ENCODE results near the gene APBA3. TPM values are rescaled to one million over a fixed set of nuclear protein-coding genes. Genes with fewer than 3 reads are reported as not detected.

The APBA3 gene
- total RNA-seq, 2 donors from 2014 or later: 10.5 to 13.1 TPM

DNA sequence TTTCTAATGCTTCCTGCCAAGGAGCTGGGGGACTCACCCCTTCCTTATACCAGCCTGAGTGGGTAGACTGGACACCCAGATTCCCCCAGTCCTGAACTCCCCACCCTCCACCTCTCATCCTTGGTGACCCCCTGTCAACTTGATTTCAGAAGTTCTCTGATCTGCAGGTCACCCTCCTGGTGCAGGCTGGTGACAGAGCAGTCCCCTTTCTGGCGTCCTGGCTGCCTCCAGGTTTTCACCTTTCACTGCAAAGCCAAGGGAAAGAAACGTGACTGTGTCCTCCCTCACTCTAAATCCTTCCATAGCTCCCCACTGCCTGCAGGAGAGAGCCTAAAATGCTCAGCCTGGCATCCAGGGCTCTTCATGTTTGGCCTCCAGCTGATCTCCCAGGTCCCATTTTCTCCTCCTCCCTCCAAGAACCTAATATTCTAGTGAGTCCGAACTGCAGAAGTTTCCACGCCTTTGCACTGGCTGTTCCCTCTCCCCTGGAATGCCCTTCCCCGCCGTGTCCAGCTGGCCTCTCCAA is 28.8 kb upstream of the APBA3 start:
- intact Hi-C loops (cut with DNase I): loop anchor here in 1 of 2 donors (5.0 kb wide), 1 partner anchor 1887 kb away; no protein-coding TSS in a partner anchor
- DNase-seq (ENCODE audit: low spot score): no peak

DNA sequence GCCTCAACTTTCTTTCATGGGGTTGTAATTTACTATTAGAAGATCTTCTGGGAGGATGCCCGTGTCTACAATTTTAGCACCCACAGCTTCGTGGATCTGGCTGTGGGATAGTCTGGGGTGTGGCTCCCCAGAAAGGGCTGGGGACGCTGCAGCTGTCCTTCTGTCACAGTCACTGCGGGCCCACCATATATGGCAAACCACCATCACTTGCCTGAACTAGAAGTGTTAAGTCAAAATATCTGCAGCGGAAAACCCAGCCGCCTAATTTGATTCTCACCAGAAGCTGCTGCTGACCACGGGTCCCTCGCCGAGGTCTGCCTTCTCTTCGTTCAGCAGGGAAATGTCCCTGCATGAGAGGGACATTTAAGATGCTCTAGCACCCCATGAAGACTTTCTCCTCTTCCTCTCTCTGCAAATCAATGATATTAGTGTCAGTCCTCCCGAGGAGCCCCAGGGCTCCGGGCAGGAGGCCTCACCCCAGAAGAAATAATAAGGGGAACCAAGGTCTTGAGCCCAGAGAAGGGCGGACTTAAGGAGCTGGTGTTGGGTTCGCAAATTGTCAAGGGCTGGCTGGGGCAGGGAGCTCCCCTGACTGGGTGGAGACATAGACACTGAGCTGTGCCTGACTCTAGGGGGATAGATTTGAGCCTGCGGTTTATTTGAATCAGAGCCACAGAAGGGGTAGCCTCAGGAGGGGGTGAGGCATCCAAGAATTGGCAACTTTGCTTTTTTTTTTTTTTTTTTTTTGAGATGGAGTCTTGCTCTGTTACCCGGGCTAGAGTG is 27.7 kb upstream of the APBA3 start:
- DNase-seq (ENCODE audit: low spot score): no peak
- intact Hi-C loops (cut with DNase I): no loop called here

- DNase-seq (ENCODE audit: low spot score): no peak
- intact Hi-C loops (cut with DNase I): no loop called here
These were observed 24.7 kb upstream of the APBA3 start, which contains the start of gene MATK for GRCh38 chr19:3785938-3786824. MATK (minus strand) TSS chr19:3786381; CDS start chr19:3785135, 1,246 bp downstream.

GRCh38 chr19:3785451-3785937 is 24.0 kb upstream of the APBA3 start:
- DNase-seq (ENCODE audit: low spot score): no peak
- intact Hi-C loops (cut with DNase I): no loop called here

DNA sequence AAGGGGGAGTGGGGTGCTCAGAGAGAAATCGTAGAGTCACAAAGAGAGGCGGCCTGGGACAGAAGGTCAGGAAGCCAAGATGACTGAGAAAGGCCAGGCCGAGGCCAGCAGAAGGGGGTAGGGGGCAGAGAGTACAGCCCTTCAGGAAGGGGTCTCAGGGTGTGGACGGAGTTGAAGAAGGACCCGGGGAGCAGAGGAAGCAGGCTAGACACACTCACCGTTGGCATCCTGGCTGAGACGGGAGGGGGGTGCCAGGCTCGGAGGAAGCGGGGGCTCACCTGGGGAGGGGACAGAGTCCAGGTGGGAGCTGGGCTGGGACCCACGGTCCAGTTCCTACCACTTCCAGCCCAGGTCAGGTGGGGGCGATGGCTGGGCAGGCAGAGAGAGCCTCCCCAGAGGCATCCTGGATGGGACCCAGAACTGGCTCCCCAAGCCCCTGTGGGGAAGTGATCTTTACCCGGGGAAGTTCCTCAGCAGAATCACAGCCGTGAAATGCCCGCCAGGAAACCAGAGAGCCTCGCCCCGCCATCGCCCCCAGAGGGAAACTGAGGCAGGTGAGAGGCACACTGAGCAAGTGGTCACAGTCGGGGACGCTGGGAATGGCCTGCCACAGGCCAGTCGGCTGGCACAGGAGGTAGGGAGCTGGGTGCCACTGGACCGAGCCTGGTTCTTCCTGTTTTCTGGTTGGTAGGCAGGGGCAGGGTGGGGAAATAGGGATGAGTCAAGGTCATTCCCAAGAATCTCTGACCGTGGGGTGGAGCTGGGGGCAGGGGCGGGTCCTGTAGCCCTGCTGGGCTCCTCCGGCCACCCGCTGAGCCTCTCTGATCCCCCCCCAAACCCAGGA is 23.3 kb upstream of the APBA3 start:
- DNase-seq (ENCODE audit: low spot score): no peak
- intact Hi-C loops (cut with DNase I): no loop called here

DNA sequence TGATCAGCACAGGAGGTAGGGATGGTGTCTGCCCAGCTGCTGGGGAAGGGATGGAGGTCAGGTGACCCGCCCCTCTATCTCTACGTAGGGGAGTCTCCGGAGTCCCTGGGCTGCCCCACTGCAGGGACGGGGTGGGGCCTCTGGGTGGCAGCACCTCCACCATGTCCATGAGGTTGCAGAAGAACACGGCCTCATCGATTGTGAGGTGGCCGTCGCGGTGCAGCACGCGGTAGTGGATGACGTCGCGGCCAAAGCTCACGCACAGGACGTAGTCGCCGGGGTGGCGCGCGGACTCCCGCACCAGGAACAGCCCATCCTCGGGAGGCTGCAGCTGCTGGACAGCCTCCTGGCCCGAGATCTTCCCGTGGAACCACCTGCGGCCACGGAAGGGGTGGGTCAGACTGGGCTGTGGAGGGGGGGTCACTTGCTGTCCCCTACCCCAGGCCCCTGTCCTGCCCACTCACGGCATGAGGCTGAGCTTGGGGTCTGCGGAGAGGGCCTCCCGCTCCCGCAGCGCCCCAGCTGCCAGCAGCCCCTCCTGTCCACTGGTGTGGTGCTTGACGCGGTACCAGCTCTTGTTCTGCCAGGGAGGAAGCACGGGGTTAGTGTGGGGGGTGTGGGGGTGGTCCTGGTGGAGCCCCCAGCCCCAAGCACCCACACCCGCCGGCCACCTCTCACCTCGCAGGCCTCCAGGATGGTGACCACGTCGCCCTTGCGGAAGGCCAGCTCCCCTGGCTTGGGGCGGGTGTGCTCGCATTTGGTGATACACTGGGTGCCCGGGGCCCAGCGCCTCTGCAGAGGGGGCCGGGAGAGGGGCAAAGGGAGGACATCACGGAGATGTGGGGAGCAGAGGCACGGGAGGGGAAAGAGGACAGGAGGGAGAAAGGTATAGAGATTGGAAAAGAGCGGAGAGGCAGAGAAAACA is 22.4 kb upstream of the APBA3 start:
- intact Hi-C loops (cut with DNase I): no loop called here
- DNase-seq (ENCODE audit: low spot score): no peak

GRCh38 chr19:3782903-3783302 is 21.4 kb upstream of the APBA3 start:
- intact Hi-C loops (cut with DNase I): no loop called here
- no peak for DNase-seq (ENCODE audit: low spot score)

GRCh38 chr19:3782330-3782729 is 20.8 kb upstream of the APBA3 start:
- intact Hi-C loops (cut with DNase I): no loop called here
- DNase-seq (ENCODE audit: low spot score): no peak

DNA sequence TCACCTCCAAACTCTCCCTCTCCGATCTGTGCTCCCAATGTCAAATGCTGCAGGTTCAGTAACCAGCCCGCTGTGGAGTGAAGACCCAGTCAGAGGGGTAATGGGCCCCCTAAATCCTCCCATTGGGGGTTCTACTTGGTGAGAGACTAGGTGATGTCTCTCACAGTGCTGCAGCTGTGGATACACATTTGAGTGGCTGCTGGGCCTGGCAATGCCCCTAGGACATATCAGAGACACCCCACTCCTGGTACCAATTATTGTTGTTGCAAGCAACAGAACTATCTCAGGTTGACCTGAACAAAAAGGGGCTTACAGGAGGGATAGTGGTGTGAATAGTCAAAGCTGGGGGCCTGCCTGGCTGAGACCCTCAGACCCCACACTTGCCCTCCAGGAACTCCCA is 20.1 kb upstream of the APBA3 start:
- intact Hi-C loops (cut with DNase I): no loop called here
- no peak for DNase-seq (ENCODE audit: low spot score)

DNA sequence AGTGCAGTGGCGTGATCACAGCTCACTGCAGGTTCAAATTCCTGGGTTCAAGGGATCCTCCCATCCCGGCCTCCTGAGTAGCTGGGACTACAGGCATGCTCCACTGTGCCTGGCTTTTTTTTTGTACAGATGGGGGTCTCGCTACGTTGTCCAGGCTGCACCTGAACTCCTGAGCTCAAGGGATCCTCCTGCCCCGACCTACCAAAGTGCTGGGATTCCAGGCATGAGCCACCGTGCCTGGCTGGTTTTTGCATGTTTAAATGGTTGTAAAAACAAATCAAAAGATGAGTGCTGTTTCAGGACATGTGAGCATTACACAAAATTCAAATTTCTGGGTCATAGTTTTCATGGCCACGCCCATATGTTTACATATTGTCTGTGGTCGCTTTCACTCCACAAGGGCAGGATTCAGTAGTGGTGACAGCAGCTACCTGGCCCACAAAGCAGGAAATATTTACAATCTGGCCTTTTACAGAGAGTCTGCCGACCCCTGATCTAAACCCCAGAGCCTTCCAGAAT is 19.4 kb upstream of the APBA3 start:
- intact Hi-C loops (cut with DNase I): no loop called here
- DNase-seq (ENCODE audit: low spot score): no peak

DNA sequence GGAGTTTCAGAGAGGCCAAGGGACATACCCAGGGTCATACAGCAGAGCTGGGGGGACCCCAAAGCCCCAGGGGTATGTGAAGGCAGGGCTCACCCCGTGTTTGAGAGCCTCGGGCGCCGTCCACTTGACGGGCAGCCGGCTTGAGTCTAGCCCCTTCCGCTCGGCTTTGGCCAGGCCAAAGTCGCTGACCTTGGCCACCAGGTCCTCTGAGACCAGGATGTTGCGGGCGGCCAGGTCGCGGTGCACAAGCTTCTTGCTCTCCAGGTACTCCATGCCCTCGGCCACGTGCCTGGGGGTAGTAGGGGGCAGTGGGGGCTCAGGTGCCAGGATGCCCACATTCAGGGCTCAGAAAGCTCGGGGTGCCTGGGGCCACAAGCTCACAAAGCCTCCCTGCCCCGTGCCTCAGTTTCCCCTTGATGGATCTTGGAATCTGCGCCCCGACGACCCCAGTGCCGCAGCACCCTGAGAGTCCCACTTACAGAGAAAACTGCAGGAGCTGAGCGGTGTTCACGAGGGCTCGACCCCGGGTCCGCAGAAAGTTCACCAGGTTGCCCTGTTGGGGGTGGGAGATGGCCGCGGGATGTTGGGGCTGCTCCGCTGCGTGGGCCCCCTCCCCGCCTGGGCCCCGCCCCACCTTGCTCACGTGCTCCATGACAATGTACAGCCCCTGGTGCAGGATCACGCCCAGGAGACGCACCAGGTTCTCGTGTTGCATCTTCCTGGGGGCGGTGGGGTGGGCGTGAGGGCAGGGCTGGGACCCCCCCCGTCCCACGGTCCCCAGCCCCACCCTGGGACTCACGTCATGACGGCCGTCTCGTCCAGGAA is 17.6 kb upstream of the APBA3 start:
- DNase-seq (ENCODE audit: low spot score): no peak
- intact Hi-C loops (cut with DNase I): no loop called here

DNA sequence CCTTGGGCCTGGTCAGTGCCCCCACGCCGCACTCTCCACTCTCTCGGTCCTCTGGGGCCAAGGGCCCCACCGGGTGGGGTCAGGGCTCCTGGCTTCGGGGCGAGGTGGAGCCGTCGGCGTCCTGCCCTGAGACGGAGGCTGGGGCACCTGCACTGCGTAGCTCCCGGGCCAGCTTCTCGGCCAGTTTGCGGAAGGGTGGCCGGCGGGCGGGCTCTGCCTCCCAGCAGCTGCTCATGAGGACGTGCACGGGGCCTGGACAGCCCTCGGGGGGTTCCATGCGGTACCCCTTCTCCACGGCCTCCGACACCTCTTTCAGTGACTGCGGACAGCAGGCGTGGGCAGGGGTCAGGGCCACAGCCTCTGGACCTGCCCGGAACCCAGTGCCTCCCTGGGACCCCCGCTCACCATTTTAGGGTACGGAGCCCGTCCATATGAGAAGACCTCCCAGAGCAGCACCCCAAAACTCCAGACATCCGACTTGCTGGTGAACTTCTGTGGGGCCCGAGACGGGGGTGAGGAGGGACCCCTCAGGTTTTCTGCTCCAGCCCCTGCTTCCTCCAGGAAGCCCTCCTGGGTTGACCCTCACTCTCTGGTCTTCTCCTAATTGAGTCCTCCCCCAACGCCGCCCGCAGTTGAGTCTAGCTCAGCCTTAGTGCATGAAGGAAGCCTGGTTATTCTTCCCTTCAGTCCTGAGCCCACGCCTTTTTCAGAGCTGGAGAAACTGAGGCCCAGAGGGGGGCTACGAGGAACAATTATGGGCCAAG is 16.8 kb upstream of the APBA3 start:
- no peak for DNase-seq (ENCODE audit: low spot score)
- intact Hi-C loops (cut with DNase I): no loop called here

- DNase-seq (ENCODE audit: low spot score): no peak
- intact Hi-C loops (cut with DNase I): no loop called here
These were observed 15.1 kb upstream of the APBA3 start for GRCh38 chr19:3776479-3777040.

GRCh38 chr19:3775831-3776230 is 14.3 kb upstream of the APBA3 start:
- no peak for DNase-seq (ENCODE audit: low spot score)
- intact Hi-C loops (cut with DNase I): no loop called here

GRCh38 chr19:3775374-3775711 is 13.9 kb upstream of the APBA3 start:
- intact Hi-C loops (cut with DNase I): no loop called here
- DNase-seq (ENCODE audit: low spot score): no peak

Measured in posterior vena cava (tissue), 2 donors.